Loucy (cell line): ENCODE data around the gene MTMR2.

Source experiments
- H2AFZ ChIP-seq: fragments of 200-600 bp; sonication (generic); 2 replicates; pipeline ENCODE4 v1.6.0; 2016; ENCODE audit warnings: antibody characterized with exemption, mild to moderate bottlenecking, low read length, moderate library complexity
- H3F3A ChIP-seq: fragments of 200-600 bp; 2 replicates; pipeline ENCODE4 v1.6.0; 2016; ENCODE audit warnings: antibody characterized with exemption, low read depth, mild to moderate bottlenecking
- H3K27me3 ChIP-seq: fragments of 200-600 bp; sonication (generic); 2 replicates; pipeline ENCODE4 v1.6.1; 2014; ENCODE audit warnings: low read length, mild to moderate bottlenecking; ENCODE audit not compliant: insufficient read depth, poor library complexity, severe bottlenecking
- H3K36me3 ChIP-seq: fragments of 200-600 bp; sonication (generic); 2 replicates; pipeline ENCODE4 v1.6.1; 2016; ENCODE audit warnings: low read length; ENCODE audit not compliant: insufficient read depth
- H3K4me1 ChIP-seq: fragments of 200-600 bp; sonication (generic); 2 replicates; pipeline ENCODE4 v1.5.1; 2014; ENCODE audit warnings: low read length, mild to moderate bottlenecking; ENCODE audit not compliant: insufficient read depth, poor library complexity, severe bottlenecking
- H3K4me2 ChIP-seq: fragments of 200-600 bp; sonication (generic); 2 replicates; pipeline ENCODE4 v1.6.0; 2014; ENCODE audit warnings: antibody characterized with exemption, low read length, low read depth, mild to moderate bottlenecking; ENCODE audit not compliant: poor library complexity, severe bottlenecking
- H3K4me3 ChIP-seq: fragments of 200-600 bp; sonication (generic); 2 replicates; pipeline ENCODE4 v1.5.1; 2014; ENCODE audit warnings: low read length, mild to moderate bottlenecking, mixed read lengths; ENCODE audit not compliant: poor library complexity, severe bottlenecking
- H3K79me2 ChIP-seq: fragments of 200-600 bp; sonication (generic); 2 replicates; pipeline ENCODE4 v1.6.1; 2014; ENCODE audit warnings: low read length; ENCODE audit not compliant: insufficient read depth
- H3K9ac ChIP-seq: fragments of 200-600 bp; sonication (generic); 2 replicates; pipeline ENCODE4 v1.6.0; 2014; ENCODE audit warnings: mild to moderate bottlenecking, low read depth, low read length, moderate library complexity; ENCODE audit not compliant: poor library complexity, severe bottlenecking
- H3K9me2 ChIP-seq: fragments of 200-600 bp; sonication (generic); replicated peaks from 2 replicates; pipeline ENCODE4 v1.6.1; 2016; ENCODE audit warnings: low read depth, low read length, mixed read lengths
- H3K9me3 ChIP-seq: fragments of 200-600 bp; sonication (generic); 2 replicates; pipeline ENCODE4 v1.6.1; 2014; ENCODE audit warnings: mild to moderate bottlenecking, antibody characterized with exemption, low read length, low read depth; ENCODE audit not compliant: insufficient read depth
- H4K20me1 ChIP-seq: fragments of 200-600 bp; sonication (generic); 2 replicates; pipeline ENCODE4 v1.6.0; 2014; ENCODE audit warnings: antibody characterized with exemption, low read length, mild to moderate bottlenecking; ENCODE audit not compliant: insufficient read depth, poor library complexity, severe bottlenecking
- CTCF ChIP-seq: fragments of 200-600 bp; sonication (generic); conservative IDR thresholded peaks from 2 replicates; pipeline ENCODE4 v1.5.1; 2014; ENCODE audit warnings: mild to moderate bottlenecking, antibody characterized with exemption, low read length
- EZH2phosphoT487 ChIP-seq: fragments of 200-600 bp; IDR thresholded peaks from 2 replicates; pipeline ENCODE4 v1.6.1; 2018; ENCODE audit warnings: antibody characterized with exemption, mild to moderate bottlenecking, moderate library complexity, borderline replicate concordance

Gene MTMR2

DNA sequence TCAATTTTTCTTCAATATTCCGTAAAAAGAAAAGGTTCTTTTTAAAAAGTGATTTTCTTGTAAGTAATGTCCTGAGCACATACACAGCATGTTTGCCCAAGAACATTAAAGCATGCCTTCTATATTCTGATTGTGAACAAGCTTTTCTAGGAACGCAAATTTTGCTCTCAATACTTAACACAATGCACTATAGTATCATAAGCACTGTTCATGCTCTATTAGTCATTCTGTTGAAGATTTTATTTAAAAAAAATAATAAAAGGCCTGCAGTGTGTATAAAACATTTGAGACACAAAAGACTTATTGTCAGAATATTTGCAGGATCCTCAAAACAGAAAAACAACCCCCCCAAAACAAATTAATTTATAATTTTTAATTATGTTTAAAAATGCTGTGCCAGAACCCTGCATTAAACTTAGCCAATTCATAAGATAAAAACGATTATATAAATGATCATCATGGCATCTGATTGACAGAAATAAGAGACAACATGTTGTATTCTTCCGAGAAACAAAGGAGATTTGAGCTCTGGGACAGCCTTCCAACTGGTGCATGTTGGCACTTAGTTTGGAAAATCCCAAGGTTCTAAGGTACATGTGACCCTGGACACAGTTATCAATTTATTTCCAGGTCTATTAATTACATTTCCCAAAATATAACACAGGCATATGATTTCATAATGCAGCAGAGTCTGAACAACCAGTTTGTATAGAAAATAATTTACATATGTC lies 13.1 kb downstream of the MTMR2 start:
- TF ChIP-seq CTCF (no peak), EZH2phosphoT487 (no peak)
- no peaks in the 10 kb centered on the region for H3K36me3 ChIP-seq
- H3K4me2 ChIP-seq, result no peak overlapping the region
- no peak overlapping the region for H2AFZ ChIP-seq
- H3F3A ChIP-seq, result no peaks in the 10 kb centered on the region
- no peaks in the 10 kb centered on the region for H3K27me3 ChIP-seq
- no peak overlapping the region for H3K4me3 ChIP-seq
- peaks cover 63% of the 10 kb centered on the region for H3K79me2 ChIP-seq
- H3K9ac ChIP-seq, result no peak overlapping the region
- no peaks in the 10 kb centered on the region for H3K9me2 ChIP-seq
- no peaks in the 10 kb centered on the region for H3K9me3 ChIP-seq
- H3K4me1 ChIP-seq, result peaks cover 28% of the 10 kb centered on the region
- H4K20me1 ChIP-seq, result peaks cover 14% of the 10 kb centered on the region

- no peak overlapping the region for H3K4me2 ChIP-seq
- H3K4me1 ChIP-seq, result peaks cover 16% of the 10 kb centered on the region
- no peaks in the 10 kb centered on the region for H3F3A ChIP-seq
- peaks cover 10% of the 10 kb centered on the region for H4K20me1 ChIP-seq
- no peaks in the 10 kb centered on the region for H3K9me2 ChIP-seq
- no peak overlapping the region for H3K4me3 ChIP-seq
- H3K9me3 ChIP-seq, result no peaks in the 10 kb centered on the region
- H3K79me2 ChIP-seq, result peaks cover 74% of the 10 kb centered on the region
- no peak overlapping the region for H3K9ac ChIP-seq
- H3K36me3 ChIP-seq, result no peaks in the 10 kb centered on the region
- no peak for TF ChIP-seq EZH2phosphoT487
- TF ChIP-seq CTCF, result no peak
- H3K27me3 ChIP-seq, result no peaks in the 10 kb centered on the region
- H2AFZ ChIP-seq, result no peak overlapping the region
Measured at GRCh38 chr11:95908826-95909225, 15.1 kb downstream of the MTMR2 start.

GRCh38 chr11:95907476-95907875 lies 16.4 kb downstream of the MTMR2 start:
- Histone ChIP-seq H3K4me2 (no peak overlapping the region), H3K36me3 (no peaks in the 10 kb centered on the region), H3K9me3 (no peaks in the 10 kb centered on the region), H3K79me2 (peaks cover 82% of the 10 kb centered on the region), H3F3A (no peaks in the 10 kb centered on the region), H3K27me3 (no peaks in the 10 kb centered on the region), H3K9me2 (no peaks in the 10 kb centered on the region), H3K4me1 (peaks cover 5% of the 10 kb centered on the region), H2AFZ (no peak overlapping the region), H3K9ac (no peak overlapping the region), H4K20me1 (no peaks in the 10 kb centered on the region), H3K4me3 (no peak overlapping the region)
- no peak for TF ChIP-seq CTCF
